Measurements from ENCODE around the gene MRPL49.

DNA sequence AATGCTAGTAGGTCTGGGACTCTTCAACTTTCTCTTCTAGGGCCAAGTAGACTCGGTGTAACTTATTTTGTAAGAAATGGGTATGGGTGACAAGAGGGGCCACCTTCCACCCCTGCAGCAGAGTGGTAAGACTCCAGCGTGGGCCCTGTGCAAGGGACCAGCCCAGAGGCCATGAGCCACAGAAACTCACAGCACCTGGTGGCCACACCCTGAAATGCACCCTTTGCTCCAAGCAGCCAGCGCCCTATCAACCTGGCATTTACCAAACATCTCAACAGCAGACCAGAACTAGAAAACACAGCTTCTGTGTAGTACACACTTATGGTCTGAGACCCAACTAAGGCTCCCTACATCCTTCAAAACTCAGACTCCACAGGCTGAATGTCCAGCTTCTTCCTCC is 44.0 kb upstream of the MRPL49 start:
- TF ChIP-seq, protein P1, sequence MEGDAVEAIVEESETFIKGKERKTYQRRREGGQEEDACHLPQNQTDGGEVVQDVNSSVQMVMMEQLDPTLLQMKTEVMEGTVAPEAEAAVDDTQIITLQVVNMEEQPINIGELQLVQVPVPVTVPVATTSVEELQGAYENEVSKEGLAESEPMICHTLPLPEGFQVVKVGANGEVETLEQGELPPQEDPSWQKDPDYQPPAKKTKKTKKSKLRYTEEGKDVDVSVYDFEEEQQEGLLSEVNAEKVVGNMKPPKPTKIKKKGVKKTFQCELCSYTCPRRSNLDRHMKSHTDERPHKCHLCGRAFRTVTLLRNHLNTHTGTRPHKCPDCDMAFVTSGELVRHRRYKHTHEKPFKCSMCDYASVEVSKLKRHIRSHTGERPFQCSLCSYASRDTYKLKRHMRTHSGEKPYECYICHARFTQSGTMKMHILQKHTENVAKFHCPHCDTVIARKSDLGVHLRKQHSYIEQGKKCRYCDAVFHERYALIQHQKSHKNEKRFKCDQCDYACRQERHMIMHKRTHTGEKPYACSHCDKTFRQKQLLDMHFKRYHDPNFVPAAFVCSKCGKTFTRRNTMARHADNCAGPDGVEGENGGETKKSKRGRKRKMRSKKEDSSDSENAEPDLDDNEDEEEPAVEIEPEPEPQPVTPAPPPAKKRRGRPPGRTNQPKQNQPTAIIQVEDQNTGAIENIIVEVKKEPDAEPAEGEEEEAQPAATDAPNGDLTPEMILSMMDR (IDR thresholded peaks at IDR 0.05): peak; percentile 33 to 83 (median 67)
- TF ChIP-seq POLR2A (IDR thresholded peaks at IDR 0.05): no peak
